ENCODE results near the gene MYRFL.
"Not testable (repeated sequence)": the region's sequence is repeated elsewhere in the genome, so short reads cannot be mapped to it uniquely, and the experiment has no call there.

Gene MYRFL

DNA sequence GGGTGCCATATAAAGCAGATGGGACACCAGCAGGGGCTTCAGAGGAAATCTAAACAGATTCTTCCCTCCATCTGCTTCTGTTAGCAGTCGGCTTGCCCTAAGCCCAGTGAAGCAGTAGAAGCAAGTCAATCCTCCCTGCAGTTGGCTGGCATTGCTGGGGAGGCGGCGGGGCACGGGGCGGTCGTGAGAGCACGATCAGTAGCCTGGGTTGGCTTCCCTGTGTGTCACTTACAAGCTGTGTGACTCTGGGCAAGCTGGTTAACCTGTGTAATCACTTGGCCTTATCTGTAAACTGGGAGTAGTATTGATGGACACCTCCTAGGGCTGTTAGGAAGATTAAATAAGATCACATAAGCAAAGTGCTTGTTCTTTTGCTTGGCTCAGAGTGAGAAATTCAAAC lies 19.4 kb downstream of the MYRFL start:
- DNase-seq: no peak

DNA sequence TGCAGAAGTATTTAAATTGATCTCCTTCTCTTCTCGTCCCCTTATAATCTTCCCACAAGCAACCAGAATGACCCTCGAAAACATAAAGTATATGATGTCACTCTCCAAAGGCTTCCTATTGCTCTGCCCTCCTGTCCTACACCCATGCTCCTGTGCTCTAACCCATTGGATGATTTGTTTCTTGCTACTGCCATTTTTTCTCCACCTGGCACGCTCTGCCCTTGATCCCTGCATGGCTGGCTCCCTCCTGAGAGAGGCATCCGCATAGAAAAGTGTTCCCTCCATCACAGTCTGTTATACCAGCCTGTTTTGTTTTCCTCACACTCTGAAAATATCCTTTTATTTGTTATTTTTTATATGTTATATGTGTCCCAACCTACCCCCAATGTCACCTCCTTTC lies 19.8 kb downstream of the MYRFL start:
- no peak for DNase-seq

DNA sequence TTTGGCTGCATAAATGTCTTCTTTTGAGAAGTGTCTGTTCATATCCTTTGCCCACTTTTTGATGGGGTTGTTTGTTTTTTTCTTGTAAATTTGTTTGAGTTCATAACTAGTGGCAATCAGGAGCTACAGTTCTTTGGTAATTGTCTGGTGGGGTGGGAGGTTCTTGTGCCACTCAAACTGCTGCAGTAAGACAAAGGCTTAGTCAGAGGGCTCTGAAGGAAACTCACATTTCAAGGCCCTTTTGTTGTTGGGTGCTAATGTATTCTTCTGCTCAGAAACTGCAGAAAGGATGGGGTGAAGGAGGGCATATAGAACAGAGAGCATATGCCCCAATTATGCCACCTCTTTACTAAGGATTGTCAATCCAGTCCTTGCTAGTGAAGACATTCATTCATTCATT lies 21.9 kb downstream of the MYRFL start:
- no peak for DNase-seq

DNA sequence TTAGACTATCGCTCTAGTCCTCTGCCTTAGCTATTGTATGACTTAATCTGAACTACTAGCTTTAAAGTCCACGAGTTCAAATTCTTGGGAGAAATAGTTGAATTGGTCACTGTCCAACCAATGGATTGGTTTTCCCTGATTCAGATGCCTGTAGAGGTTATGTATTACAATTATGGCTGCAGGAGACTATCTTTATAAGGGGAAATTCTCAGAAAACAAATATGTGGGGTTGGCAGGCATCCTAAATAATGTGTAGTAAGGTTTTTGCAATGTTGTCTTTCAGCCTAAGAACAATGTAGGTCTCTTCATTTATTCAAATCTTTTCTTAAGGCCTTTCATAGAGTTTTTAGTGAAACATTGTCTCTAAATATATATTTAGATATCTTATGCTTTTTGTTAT lies 26.9 kb downstream of the MYRFL start:
- no peak for DNase-seq

DNA sequence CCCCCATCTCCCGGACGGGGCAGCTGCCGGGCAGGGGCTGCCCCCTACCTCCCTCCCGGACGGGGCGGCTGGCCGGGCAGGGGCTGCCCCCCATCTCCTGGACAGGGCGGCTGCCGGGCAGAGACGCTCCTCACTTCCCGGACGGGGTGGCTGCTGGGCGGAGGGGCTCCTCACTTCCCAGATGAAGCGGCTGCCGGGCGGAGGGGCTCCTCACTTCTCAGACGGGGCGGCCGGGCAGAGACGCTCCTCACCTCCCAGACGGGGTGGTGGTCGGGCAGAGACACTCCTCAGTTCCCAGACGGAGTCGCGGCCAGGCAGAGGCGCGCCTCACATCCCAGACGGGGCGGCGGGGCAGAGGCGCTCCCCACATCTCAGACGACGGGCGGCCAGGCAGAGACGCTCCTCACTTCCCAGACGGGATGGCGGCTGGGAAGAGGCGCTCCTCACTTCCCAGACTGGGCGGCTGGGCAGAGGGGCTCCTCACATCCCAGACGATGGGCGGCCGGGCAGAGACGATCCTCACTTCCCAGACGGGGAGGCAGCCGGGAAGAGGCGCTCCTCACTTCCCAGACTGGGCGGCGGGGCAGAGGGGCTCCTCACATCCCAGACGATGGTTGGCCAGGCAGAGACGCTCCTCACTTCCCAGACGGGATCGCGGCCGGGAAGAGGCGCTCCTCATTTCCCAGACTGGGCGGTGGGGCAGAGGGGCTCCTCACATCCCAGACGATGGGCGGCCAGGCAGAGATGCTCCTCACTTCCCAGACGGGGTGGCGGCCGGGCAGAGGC lies 28.3 kb downstream of the MYRFL start:
- DNase-seq: not testable (repeated sequence)

DNA sequence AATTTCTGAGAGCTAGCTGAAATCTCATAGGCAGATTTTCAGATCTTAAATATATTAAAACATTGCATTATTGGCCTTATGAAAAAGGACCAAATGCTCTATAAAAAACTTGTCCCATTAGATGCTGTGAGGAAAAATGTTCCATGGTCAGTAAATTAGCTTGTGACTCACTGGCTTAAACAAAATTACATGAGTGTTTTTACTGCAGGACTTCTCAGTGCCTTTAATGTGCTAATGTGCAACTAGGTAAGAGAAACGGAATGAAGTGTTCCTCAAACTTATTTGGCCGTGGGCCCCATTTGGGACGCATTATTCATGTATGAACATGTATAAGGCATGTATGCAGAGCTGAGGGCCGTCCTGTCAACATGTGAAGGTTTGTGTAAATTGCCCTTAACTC lies 41.7 kb downstream of the MYRFL start:
- DNase-seq: no peak

DNA sequence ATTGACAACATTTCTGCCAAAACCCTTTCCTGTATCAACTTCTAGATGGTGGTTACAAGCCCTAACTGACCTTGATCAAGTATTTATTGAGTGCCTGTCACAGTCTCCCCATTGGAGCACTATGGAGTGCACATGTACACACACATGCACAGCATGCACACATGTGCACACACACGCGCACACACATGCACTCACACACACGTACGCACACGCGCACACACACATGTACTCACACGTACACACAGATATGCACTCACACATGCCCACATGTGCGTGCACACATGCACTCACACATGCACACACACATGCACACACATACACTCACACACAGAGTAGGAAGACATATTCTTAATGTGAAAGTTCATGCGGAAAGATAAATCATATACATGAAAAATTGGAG lies 43.7 kb downstream of the MYRFL start:
- DNase-seq: no peak

DNA sequence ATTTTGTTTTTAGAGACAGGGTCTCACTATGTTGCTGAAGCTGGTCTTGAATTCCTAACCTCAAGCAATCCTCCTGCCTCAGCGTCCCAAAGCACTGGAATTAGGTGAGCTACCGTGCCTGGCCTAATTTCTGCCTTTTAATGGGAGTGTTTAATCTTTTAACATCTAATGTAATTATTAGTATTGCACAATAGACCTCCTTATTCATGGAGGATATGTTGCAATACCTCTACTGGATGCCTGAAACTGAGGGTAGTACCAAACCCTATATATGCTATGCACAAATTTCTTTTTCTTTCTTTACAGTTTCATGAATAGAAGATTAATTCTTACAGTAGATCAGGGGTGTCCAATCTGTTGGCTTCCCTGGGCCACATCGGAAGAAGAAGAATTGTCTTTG lies 47.8 kb downstream of the MYRFL start:
- no peak for DNase-seq

DNA sequence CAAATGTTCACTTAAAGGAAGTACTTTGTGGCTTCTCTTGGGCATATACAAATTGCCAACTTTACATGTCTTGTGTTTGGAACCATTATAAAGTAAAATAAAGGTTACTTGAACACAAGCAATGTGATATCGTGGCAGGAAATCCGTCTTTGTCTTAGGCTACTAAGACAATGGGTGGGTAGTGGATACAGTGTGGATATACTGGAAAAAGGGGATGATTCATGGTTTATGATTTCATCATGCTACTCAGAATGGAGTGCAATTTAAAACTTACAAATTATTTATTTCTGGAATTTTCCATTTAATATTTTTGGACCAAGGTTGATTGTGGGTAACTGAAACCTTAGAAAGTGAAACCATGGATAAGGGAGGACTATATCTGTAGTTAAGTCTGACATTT lies 48.4 kb downstream of the MYRFL start:
- DNase-seq: no peak

DNA sequence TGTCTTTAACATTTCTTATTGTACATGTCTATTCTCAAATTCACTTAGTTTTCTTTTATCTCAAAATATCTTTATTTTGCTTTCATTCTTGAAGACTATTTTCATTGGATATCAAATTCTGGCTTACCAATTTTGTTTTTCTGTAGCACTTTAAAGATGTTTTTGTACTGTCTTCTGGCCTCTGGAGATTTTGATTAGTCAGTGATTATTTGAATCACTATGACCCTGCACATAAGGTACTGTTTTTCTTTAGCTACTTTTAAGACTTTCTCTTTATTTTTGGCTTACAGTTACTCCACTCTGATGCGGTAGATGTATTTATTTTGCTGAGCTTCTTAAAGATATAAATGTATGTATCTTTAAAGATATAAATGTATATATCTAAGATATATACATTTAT lies 49.6 kb downstream of the MYRFL start:
- DNase-seq: no peak

DNA sequence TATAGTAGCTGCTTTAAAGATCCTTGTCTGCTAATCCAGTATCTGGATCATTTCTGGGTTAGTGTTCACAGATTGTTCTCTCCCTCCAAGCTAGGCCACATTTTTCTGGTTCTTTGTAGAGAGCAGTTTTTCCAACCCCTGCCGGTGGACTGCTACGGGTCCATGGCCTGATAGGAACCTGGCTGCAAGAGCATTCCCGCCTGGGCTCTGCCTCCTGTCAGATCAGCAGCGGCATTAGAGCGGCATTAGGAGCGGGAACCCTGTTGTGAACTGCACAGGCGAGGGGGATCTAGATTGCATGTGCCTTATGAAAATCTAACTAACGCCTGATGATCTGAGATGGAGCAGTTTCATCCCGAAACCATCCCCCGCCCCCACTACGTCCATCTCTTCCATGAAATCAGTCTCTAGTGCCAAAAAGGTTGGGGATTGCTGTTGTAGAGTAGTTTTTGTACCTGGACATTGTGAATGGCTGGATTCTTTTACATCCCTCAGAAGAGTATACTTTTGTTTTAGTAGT lies 50.4 kb downstream of the MYRFL start:
- DNase-seq: no peak

DNA sequence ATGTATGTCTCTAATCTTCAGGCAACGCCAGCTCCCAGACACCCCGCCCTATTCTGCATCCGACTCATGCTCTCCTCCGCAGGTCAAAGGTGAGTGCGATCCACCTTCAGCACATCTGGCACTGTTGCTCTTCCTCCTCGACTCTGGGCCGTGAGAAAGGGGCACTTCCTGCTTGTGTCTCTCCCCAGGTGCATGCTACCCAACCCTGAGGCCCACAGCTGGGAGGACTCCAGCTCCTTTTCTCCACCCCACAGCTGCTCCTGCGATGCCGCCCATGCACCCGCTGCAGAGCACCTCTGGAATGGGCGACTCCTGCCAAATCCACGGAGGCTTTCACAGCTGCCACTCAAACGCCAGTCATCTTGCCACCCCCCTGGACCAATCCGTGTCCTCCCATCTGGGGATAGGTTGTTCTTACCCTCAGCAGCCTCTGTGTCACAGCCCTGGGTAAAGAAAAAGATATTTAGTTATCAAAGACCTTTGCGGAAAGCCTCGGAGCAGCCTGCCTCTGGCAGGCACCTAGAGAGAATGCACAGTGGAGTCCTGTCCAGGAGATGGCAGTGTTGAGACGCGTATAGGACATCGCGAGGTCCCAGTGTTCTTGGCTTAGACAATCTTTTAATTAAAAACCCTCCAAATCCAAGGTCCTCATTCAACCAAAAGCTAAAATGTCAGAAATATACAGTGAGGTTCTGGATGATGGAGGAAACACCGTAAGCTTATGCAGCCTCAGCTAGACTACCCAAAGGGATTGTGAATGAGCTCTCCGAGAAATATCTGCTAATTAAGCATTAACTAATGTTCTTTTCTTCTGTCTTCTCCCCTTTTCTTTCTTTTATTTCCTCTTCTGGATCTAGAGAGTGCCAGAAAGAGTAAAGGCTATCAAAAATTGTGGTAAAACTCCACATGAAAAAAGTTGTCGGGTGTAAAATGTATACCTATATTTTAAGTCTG lies 54.3 kb downstream of the MYRFL start:
- DNase-seq: peak; percentile 57

DNA sequence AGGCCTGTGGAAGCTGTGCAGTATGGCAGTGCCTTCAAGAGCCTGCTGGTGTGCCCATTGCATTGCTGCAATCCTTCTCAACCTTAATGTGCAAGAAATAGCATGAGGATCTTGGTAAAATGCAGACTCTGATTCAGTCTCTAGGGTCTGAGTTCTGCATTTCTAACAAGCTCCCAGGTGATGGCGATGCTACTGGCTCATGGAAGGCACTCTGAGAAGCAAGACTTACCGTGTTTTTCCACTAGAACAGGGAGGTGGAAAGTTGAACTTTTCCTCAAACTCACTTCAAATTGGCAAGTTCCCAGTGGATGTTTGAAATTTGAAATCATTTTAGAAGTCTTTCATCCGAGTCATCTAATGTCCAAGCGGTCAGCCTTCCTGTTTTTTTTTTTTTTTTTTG lies 55.5 kb downstream of the MYRFL start:
- no peak for DNase-seq

DNA sequence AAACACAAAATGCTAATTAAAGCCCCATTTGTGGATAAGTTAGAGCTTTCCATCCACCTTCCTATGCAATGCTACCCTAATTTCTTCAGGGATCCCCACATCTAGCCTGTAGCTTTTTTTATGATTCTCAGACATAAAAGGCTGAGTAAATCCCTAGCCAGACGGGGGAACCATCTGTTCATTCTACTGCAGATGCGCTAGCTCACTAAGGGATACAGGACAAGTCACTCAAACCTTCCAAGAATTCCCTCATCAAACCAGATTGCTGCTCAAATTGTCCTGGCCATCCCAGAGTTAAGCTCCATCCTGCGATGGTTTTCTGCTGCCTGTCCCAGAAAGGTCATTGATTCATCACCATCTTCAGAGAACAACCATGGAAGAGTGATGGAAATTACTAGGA lies 56.7 kb downstream of the MYRFL start:
- DNase-seq: no peak

DNA sequence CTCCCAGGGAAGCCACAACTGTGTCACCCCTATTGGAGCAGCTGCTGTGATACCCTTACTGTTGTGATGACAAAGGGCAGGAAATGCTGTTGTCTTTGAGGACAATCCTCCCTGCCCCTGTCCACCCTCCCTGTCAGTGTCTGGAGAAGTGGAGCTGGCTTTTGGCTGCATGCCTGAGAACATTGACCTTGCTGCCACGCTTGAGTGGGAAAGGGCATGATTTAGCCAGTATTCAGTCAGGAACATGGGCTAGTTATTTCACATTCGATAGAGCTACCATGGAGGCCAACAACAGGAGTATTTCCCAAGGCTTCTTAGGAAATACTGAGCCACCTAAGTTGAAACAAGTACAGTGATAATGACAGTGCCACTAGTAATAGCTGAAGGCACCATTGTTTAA lies 59.4 kb downstream of the MYRFL start:
- no peak for DNase-seq

DNA sequence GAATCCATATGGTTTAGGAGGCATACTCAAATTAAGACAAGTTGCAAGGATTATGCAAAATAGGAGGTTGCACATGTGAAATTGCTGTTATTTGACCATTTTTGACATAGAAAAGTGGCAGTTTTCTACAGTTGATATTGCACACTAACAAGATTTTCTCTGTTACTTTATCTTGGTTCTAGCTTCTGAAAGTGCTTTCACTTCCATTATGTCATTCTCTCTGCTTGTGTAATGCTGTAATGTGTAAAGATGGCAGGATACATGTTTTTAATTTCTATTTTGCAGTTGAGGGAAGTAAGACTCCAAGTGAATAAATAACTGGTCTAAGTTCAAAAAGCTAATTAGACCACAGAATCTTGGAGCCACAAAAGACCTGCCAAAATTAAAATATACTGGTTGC lies 60.6 kb downstream of the MYRFL start:
- DNase-seq: no peak

DNA sequence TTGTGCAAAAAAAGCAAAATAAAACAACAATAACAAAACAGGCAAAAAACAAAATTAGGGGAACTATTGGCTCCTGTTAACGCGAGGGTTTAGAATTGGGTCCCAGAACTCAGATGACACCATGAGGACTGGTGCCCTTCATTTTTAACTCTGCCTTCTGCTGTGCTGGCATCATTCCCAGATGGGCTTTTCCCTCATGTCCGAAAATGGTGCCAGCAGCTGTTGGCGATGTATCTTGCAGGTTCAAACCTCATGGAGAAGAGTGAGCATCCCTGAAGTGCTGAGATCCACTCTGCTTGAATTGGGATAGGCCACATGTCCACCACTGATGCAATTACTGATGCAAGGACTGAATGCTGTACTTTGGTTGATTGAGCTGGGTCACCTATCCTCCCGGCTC lies 61.1 kb downstream of the MYRFL start:
- no peak for DNase-seq

DNA sequence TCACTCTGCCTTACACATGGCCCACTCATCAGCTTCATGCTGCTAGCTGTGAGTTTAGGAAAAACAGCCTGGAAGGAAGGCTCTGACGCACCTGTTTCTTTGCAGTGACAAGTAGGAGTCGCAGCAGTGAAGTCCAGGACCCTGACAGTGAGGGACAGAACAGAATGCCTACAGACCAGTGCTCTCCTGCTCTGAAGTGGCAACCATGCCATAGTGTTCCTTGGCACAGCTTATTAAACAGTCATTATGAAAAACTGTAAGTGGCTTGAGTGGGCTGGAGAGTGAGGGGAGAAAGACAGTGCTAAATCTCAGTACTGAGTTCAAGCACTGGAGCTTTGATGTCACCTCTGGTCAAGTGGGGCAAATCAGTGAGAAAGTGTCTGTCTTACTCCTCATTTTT lies 61.7 kb downstream of the MYRFL start:
- no peak for DNase-seq

DNA sequence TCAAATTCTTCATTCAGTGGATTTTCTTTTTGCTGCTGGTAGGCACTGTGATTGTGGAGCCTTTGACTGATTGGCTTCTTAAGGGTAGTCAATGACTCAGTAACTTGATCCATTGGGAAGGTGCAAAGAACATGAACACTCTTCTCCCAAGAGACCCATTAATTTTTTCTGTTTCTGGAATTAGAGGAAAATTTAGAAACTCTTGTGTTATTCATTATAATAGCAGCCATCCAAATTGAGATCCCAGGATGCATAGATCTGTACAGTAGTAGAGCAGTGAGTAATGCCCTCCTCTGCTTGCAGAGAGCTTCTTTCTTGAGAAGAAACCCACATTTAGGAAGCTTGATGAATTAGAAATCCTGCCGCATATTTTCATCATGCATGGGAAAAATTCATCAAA lies 63.9 kb downstream of the MYRFL start:
- no peak for DNase-seq

DNA sequence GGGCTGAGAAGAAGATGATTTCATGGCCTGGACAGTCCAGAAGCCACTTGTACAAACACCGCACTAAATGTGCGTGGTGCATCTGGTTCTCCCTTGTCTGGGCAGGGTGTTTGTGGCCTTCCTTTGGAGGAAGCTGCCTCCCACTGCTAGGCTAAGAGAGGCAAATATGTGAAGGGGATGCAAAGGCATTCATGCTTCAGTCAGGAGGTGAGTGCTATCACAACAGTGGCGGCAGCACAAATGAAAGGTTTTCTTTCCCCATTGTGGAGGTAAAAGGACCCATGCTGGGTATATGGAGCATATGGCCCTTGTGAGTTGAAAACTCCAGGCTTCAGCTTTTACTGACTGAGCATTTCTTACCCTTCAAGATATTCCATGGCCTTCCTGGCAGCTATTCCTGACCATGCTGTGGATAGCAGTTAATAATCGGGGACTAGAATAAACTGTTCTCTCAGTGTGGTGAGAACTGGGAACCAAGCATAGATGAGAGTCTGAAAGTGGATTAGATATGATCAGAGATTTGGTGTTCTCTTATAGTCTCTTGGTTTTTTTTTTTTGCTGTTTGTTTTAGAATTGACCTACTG lies 69.9 kb downstream of the MYRFL start:
- DNase-seq: no peak

DNA sequence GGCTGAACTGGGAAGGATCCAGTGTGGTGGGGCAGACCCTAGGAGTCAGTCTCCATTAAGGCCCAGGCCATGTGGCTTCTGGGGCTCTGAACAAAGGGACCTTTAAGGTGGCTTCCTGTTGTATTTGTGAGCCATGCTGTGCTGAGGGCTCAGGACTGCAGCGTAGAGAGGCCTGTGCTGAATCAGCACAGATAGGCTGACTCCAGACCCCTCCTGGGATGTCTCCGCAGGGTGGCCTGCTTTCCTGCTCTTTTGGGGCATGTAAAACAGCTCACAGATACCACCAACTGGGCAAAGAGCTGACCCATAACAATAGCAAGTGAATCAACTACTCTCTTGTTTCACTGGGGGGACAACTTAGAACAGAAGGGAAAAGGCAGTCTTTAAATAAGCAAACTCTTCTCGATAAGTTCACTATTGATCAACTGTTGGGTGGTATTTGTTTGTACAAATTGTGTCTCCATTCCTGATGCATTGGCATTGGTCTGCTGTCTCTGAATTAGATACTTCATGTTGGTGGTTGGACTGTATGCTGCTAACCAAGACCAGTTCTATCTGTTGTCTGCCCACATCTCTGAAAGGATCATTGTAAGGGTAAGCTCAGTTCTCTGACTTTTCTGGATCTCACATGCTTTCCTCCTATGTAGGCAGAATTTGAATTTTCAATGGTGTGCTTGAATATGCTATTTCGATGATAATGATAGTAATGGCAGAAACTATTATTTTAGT lies 71.8 kb downstream of the MYRFL start:
- DNase-seq: no peak

DNA sequence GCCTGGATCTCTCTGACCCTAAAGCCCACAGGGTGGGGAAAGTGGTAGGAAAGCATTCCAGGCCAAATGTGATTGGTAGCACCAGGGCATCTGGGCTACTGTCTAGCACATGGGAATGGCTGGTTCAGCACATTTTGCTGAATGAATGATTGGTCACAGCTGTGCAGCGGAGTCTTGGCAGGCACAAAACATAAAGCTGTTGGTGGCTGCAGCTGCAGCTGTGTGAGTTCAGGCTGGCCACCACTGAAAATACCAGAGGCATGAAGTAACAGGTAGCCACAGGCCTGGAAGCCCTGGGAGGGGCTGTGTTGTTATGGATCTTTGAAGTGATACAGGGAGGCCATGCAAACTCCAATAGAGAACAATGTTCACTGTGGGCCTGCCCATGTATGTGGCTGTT lies 72.7 kb downstream of the MYRFL start:
- no peak for DNase-seq

DNA sequence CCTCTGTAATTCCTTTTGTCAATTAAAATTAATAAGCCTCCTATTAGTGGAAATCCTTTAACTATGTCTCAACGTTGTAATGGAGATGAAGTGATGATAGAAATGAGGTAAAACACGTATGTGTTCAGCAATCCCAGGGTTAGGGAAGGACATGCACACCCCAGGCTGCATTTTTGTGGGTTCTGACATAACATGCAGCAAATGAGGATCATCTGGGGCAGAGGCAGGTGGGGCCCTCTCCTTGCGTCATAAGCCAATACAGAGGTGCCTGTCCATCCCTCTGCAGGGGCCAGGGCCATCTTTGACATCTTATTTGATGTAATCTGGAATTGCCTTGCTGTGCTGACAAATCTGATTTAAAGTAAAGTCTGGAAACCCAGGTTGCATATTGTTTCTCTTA lies 73.2 kb downstream of the MYRFL start:
- no peak for DNase-seq
